Panc1 (cell line): ENCODE data around the gene MLANA. TPM values are rescaled to one million over a fixed set of nuclear protein-coding genes. Genes with fewer than 3 reads are reported as not detected.

Experiments
- ATAC-seq: fragments of 200-7000 bp; cut with Tn5 transposase; 2 replicates; pipeline ENCODE4 v1.9.1; 2020; ENCODE audit warnings: mild to moderate bottlenecking, moderate library complexity
- BruUV-seq: library from RNA; stranded (reverse); fragments of 400-500 nt; replicated peaks from 2 replicates; lab custom pipeline; 2021; lab: Mats Ljungman, UMichigan
- CTCF ChIA-PET: fragments of 300-600 bp; sonication (Branson Sonifier 250); formaldehyde crosslinking; loops from one replicate; lab custom pipeline; 2022; ENCODE audit warnings: antibody characterized with exemption; lab: Charles Lee
- POLR2A ChIA-PET: fragments of 300-600 bp; sonication (Branson Sonifier 250); formaldehyde crosslinking; loops from one replicate; lab custom pipeline; 2022; ENCODE audit warnings: antibody characterized with exemption; lab: Charles Lee
- DNase-seq: peaks from one replicate; pipeline ENCODE4 v3.0.0-alpha.2; 2010; ENCODE audit warnings: low read depth, low spot score
- H3K27ac ChIP-seq: 2 replicates; pipeline ENCODE4 v1.5.1; 2011; ENCODE audit warnings: mild to moderate bottlenecking, low read length, inconsistent platforms
- H3K27me3 ChIP-seq: fragments of 200-500 bp; sonication (Bioruptor generic); 2 replicates; pipeline ENCODE4 v1.6.0; 2014; ENCODE audit warnings: low read length, inconsistent platforms; ENCODE audit not compliant: control insufficient read depth, insufficient read depth
- H3K36me3 ChIP-seq: fragments of 200-500 bp; sonication (Bioruptor generic); 2 replicates; pipeline ENCODE4 v1.5.1; 2014; ENCODE audit warnings: inconsistent platforms, mild to moderate bottlenecking, low read length, moderate library complexity; ENCODE audit not compliant: control insufficient read depth, insufficient read depth
- H3K4me1 ChIP-seq: 2 replicates; pipeline ENCODE4 v1.5.1; 2011; ENCODE audit warnings: inconsistent platforms, mild to moderate bottlenecking, low read length, moderate library complexity; ENCODE audit not compliant: control insufficient read depth, insufficient read depth
- H3K4me3 ChIP-seq, 2 experiments: 2 replicates each; pipeline ENCODE4 v1.5.1; 2011 to 2012; ENCODE audit warnings: low read depth in 2 of 2, low read length in 2 of 2, mild to moderate bottlenecking in 2 of 2, inconsistent platforms in 1 of 2, moderate library complexity in 1 of 2
- H3K9me3 ChIP-seq: fragments of 200-500 bp; sonication (Bioruptor generic); 2 replicates; pipeline ENCODE4 v1.5.1; 2014; ENCODE audit warnings: low read depth, mild to moderate bottlenecking, inconsistent platforms, low read length, moderate library complexity; ENCODE audit not compliant: control insufficient read depth, insufficient read depth
- POLR2AphosphoS5 ChIP-seq: IDR thresholded peaks from 2 replicates; pipeline ENCODE4 v1.6.1; 2012; ENCODE audit warnings: mild to moderate bottlenecking, low read depth, low read length, moderate library complexity
- SIN3A ChIP-seq: IDR thresholded peaks from 2 replicates; pipeline ENCODE4 v1.6.1; 2012; ENCODE audit warnings: low read depth, mild to moderate bottlenecking, low read length, moderate library complexity, borderline replicate concordance; ENCODE audit not compliant: insufficient read depth
- TCF7L2 ChIP-seq: IDR thresholded peaks from 2 replicates; pipeline ENCODE4 v1.6.1; 2011; ENCODE audit warnings: mild to moderate bottlenecking, low read depth, low read length, inconsistent platforms
- in situ Hi-C: cut with HindIII; loops from 2 replicates; pipeline ENCODE4 v1.10.0; 2016; ENCODE audit warnings: low sequenced_read_pairs, low pct_unique_long_range_greater_than_20kb
- intact Hi-C: fragments of 100-400 bp; cut with micrococcal nuclease; formaldehyde crosslinking; loops from one replicate; pipeline ENCODE4 v1.10.0; 2022; ENCODE audit not compliant: unreplicated experiment
- total RNA-seq: library from RNA; stranded (reverse); gene quantifications from one replicate; pipeline ENCODE4 v1.2.1, GENCODE V29; 2021; ENCODE audit not compliant: unreplicated experiment
- TF ChIP-seq, protein P1 (sequence below), 2 experiments: IDR thresholded peaks; 2 replicates each; pipeline ENCODE4 v1.6.1; 2011 to 2012; ENCODE audit warnings: low read depth in 2 of 2, control low read depth in 1 of 2, low read length in 1 of 2, mild to moderate bottlenecking in 1 of 2, moderate library complexity in 1 of 2; ENCODE audit not compliant: insufficient read depth in 1 of 2
- TF ChIP-seq, protein P2 (sequence below): fragments of 450-650 bp; IDR thresholded peaks from 2 replicates; pipeline ENCODE4 v1.5.1; 2017; ENCODE audit warnings: mild to moderate bottlenecking

MLANA gene
- total RNA-seq, 1 experiment from 2014 or later, result not detected

DNA sequence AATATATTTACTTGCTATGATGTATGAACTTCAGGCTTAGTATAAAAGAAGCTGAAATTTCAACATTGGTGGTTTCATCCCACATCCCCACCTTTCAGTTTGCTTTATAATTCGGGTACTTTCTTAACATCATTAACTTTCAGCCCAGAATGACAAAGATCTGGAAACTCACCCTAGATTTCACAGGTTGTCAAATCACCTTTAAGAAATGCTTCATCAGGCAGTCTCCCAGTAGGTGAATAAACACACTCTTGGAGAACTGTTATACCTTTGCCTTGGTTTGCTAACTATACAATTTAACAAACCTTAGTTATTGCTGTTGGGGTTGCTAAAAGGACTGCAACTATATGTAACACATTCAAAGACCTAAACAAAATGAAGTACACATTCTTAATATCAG is 54.4 kb downstream of the MLANA start:
- H3K4me1 ChIP-seq, result no peaks in the 10 kb centered on the region; the same call in 1 of the 2 replicates
- no TSS peak for BruUV-seq
- DNase-seq (no peak), ATAC-seq (no peak)
- ChIA-PET POLR2A (no interaction called here), CTCF (no interaction called here)
- TF ChIP-seq SIN3A, result no peak
- TF ChIP-seq TCF7L2, result no peak
- no peak for TF ChIP-seq POLR2AphosphoS5
- TF ChIP-seq, protein P1, sequence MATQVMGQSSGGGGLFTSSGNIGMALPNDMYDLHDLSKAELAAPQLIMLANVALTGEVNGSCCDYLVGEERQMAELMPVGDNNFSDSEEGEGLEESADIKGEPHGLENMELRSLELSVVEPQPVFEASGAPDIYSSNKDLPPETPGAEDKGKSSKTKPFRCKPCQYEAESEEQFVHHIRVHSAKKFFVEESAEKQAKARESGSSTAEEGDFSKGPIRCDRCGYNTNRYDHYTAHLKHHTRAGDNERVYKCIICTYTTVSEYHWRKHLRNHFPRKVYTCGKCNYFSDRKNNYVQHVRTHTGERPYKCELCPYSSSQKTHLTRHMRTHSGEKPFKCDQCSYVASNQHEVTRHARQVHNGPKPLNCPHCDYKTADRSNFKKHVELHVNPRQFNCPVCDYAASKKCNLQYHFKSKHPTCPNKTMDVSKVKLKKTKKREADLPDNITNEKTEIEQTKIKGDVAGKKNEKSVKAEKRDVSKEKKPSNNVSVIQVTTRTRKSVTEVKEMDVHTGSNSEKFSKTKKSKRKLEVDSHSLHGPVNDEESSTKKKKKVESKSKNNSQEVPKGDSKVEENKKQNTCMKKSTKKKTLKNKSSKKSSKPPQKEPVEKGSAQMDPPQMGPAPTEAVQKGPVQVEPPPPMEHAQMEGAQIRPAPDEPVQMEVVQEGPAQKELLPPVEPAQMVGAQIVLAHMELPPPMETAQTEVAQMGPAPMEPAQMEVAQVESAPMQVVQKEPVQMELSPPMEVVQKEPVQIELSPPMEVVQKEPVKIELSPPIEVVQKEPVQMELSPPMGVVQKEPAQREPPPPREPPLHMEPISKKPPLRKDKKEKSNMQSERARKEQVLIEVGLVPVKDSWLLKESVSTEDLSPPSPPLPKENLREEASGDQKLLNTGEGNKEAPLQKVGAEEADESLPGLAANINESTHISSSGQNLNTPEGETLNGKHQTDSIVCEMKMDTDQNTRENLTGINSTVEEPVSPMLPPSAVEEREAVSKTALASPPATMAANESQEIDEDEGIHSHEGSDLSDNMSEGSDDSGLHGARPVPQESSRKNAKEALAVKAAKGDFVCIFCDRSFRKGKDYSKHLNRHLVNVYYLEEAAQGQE (IDR thresholded peaks at IDR 0.05; ENCODE audit: insufficient read depth in 1 of 2, low read depth in 2 of 2, low read length in 1 of 2), result no peak
- TF ChIP-seq, protein P2, sequence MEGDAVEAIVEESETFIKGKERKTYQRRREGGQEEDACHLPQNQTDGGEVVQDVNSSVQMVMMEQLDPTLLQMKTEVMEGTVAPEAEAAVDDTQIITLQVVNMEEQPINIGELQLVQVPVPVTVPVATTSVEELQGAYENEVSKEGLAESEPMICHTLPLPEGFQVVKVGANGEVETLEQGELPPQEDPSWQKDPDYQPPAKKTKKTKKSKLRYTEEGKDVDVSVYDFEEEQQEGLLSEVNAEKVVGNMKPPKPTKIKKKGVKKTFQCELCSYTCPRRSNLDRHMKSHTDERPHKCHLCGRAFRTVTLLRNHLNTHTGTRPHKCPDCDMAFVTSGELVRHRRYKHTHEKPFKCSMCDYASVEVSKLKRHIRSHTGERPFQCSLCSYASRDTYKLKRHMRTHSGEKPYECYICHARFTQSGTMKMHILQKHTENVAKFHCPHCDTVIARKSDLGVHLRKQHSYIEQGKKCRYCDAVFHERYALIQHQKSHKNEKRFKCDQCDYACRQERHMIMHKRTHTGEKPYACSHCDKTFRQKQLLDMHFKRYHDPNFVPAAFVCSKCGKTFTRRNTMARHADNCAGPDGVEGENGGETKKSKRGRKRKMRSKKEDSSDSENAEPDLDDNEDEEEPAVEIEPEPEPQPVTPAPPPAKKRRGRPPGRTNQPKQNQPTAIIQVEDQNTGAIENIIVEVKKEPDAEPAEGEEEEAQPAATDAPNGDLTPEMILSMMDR, result no peak
- no peaks in the 10 kb centered on the region for H3K27me3 ChIP-seq
- intact Hi-C loops, result no loop called here
- in situ Hi-C loops, result no loop called here
- H3K27ac ChIP-seq, result no peak overlapping the region
- H3K36me3 ChIP-seq, result no peaks in the 10 kb centered on the region; the same call in 1 of the 2 replicates
- H3K4me3 ChIP-seq, result no peak overlapping the region
- H3K9me3 ChIP-seq, result no peaks in the 10 kb centered on the region

DNA sequence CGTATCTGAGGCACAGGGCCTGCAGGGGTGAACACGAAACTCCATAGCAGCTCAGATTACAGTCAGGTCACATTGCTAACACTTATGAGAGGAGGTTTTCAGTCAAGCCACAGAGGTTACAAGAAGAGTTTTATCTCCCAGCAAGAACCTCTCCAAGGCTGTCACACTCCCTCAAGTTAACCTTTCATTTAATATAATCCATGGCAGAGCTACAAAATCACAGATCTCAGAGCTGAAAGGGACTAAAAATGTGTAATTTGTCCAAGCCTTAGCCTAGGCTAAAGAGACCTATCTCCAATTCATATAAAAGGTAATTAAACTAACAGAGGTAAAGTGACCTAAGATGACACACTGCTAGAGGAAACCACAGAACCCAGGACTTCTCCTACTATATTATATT is 57.2 kb downstream of the MLANA start:
- CTCF ChIA-PET, result interaction anchor here (0.6 kb wide), 1 partner anchor 68 kb away, joined by 4 read pairs; no protein-coding TSS in a partner anchor
- Histone ChIP-seq H3K36me3 (no peaks in the 10 kb centered on the region), H3K27me3 (no peaks in the 10 kb centered on the region), H3K4me1 (no peaks in the 10 kb centered on the region; the same call in 1 of the 2 replicates), H3K27ac (no peak overlapping the region), H3K4me3 (no peak overlapping the region), H3K9me3 (no peaks in the 10 kb centered on the region)
- in situ Hi-C loops, result no loop called here
- no peak for DNase-seq
- no TSS peak for BruUV-seq
- TF ChIP-seq POLR2AphosphoS5, result no peak
- TF ChIP-seq, protein P1 (IDR thresholded peaks at IDR 0.05; ENCODE audit: insufficient read depth in 1 of 2, low read depth in 2 of 2, low read length in 1 of 2), result no peak
- TF ChIP-seq TCF7L2, result no peak
- no peak for TF ChIP-seq SIN3A
- TF ChIP-seq, protein P2, result no peak
- intact Hi-C loops, result no loop called here
- no peak for ATAC-seq
- POLR2A ChIA-PET, result no interaction called here
